HUDEP-2 (cell line): ENCODE measurements around the gene INPPL1.
A peak's percentile ranks its signal among the peaks of the same experiment; 100 is the strongest.

Experiments used
- DNase-seq, 76 experiments: peaks; one replicate each; lab custom pipeline; 2025; ENCODE audit not compliant: unreplicated experiment in 76 of 76; lab: John Stamatoyannopoulos, UW

Gene INPPL1

GRCh38 chr11:72208281-72208680, 16.3 kb upstream of the INPPL1 start:
- no peak for DNase-seq

- DNase-seq: no peak
Measured at GRCh38 chr11:72209101-72209500, 15.5 kb upstream of the INPPL1 start.

GRCh38 chr11:72216638-72217037, 7.9 kb upstream of the INPPL1 start, which contains the start of gene FOLR2:
TSS of gene FOLR2 (plus strand) at chr11:72216794. CDS start at chr11:72218585, 1,791 bp downstream.
- DNase-seq: no peak

GRCh38 chr11:72217841-72218240, 6.7 kb upstream of the INPPL1 start:
- DNase-seq: no peak

- no peak for DNase-seq
Measured at GRCh38 chr11:72218251-72218745, 6.3 kb upstream of the INPPL1 start.

GRCh38 chr11:72220696-72221363, 3.7 kb upstream of the INPPL1 start:
- no peak for DNase-seq

GRCh38 chr11:72221386-72222075, 3.0 kb upstream of the INPPL1 start:
- no peak for DNase-seq

GRCh38 chr11:72222106-72222891, 2.3 kb upstream of the INPPL1 start:
- no peak for DNase-seq

GRCh38 chr11:72222907-72223614, 1.5 kb upstream of the INPPL1 start:
- DNase-seq: peak in 73 of 76 experiments; percentile 46 to 95 (median 86)

GRCh38 chr11:72223615-72224563, 678 bp upstream of the INPPL1 start:
- DNase-seq: peak in 59 of 76 experiments; percentile 1 to 76 (median 56)

- peak in 1 of 76 experiments; percentile 11 for DNase-seq
Measured at GRCh38 chr11:72225411-72225951, 914 bp downstream of the INPPL1 start.

- no peak for DNase-seq
Measured at GRCh38 chr11:72226701-72227100, 2.1 kb downstream of the INPPL1 start.

- DNase-seq: no peak
Measured at GRCh38 chr11:72227316-72228228, 3.0 kb downstream of the INPPL1 start.

GRCh38 chr11:72228229-72228843, 3.8 kb downstream of the INPPL1 start:
- no peak for DNase-seq

GRCh38 chr11:72228844-72229231, 4.3 kb downstream of the INPPL1 start:
- no peak for DNase-seq

- DNase-seq: no peak
Measured at GRCh38 chr11:72229336-72229924, 4.9 kb downstream of the INPPL1 start.
